Measurements from ENCODE around the gene MEOX1. TPM values are rescaled to one million over a fixed set of nuclear protein-coding genes. Genes with fewer than 3 reads are reported as not detected.

Gene MEOX1
- total and polyA plus RNA-seq, 2 of the 13 experiments (the other 11 are each of a cell fraction or from before 2014, with no cell fraction given): not detected

GRCh38 chr17:43673516-43674323 is 12.0 kb upstream of the MEOX1 start (continued):
- no peak for TF ChIP-seq RBM39 (IDR thresholded peaks at IDR 0.05; ENCODE audit: low read depth, low read length, poor library complexity, severe bottlenecking)
- TF ChIP-seq KDM4B (CRISPR knock-in tag; IDR thresholded peaks at IDR 0.05): no peak
- TF ChIP-seq KLF6 (CRISPR knock-in tag; IDR thresholded peaks at IDR 0.05): peak; percentile 41; the same call in 1 of the 2 replicates
- no peak for TF ChIP-seq PBX3 (CRISPR knock-in tag; IDR thresholded peaks at IDR 0.05; ENCODE audit: borderline replicate concordance)
- peak; percentile 67; the same call in 1 of the 2 replicates for TF ChIP-seq ZNF580 (CRISPR knock-in tag; IDR thresholded peaks at IDR 0.05; ENCODE audit: borderline replicate concordance, low read depth)
- no peak for TF ChIP-seq KDM5A (IDR thresholded peaks at IDR 0.05; ENCODE audit: borderline replicate concordance, low read length)
- TF ChIP-seq RAD21 (CRISPR knock-in tag; IDR thresholded peaks at IDR 0.05): peak; percentile 97
- TF ChIP-seq ZNF44 (CRISPR knock-in tag; IDR thresholded peaks at IDR 0.05): no peak
- TF ChIP-seq ZNF33B (CRISPR knock-in tag; IDR thresholded peaks at IDR 0.05): no peak
- TF ChIP-seq IRF9 (CRISPR knock-in tag; IDR thresholded peaks at IDR 0.05; ENCODE audit: borderline replicate concordance): peak; percentile 50; the same call in 1 of the 2 replicates
- no peak for TF ChIP-seq ZBTB40 (IDR thresholded peaks at IDR 0.05)
- no peak for TF ChIP-seq ZBTB40 (CRISPR knock-in tag; IDR thresholded peaks at IDR 0.05)
- TF ChIP-seq ZFY (CRISPR knock-in tag; IDR thresholded peaks at IDR 0.05): 0 out of 2 replicates have a peak, but pooled peaks have one; percentile 17
- TF ChIP-seq ZKSCAN8 (CRISPR knock-in tag; IDR thresholded peaks at IDR 0.05; ENCODE audit: borderline replicate concordance): peak; percentile 58; the same call in 1 of the 2 replicates
- peak; percentile 46; the same call in 1 of the 2 replicates for TF ChIP-seq SALL1 (CRISPR knock-in tag; IDR thresholded peaks at IDR 0.05)
